T-helper 1 cell (primary cell): ENCODE results near the gene CPNE9.

ENCODE experiments used
- DNase-seq, 5 donors: peaks; one replicate each; pipeline ENCODE4 v3.0.0-alpha.2; 2012 to 2020

CPNE9 gene

DNA sequence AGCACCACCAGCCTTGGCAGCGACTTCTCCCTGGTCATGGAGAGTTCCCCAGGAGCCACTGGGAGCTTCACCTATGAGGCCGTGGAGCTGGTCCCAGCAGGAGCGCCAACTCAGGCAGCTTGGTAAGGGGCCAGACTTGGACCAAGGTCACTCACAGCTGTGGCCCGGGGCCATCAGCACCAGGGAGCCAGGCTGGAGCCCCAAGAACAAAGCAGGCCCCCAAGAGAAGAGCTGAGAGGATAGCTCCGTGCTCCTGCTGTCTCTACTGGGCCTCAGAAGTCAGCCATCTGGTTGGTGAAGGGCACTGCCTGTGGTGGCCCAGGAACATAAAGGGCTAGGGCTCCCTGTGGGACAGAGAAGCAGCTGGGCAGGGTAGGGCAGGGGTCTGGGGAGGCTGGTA, 14.7 kb upstream of the CPNE9 start:
- no peak for DNase-seq

DNA sequence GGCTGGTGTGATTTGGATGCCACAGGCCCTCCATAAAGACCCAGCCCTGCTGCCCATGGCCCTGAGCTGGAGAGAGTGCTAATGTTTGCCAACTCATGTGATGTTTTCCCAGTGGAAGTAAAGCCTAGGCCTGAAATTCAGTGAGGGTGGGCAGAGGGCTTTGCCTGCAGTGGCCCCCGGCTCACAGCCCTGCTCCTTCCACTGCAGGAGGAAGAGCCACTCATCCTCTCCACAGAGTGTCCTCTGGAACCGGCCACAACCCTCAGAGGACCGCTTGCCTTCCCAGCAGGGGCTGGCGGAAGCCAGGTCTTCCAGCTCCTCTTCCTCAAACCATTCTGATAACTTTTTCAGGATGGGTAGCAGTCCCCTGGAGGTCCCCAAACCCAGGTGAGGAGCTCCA, 13.9 kb upstream of the CPNE9 start:
- DNase-seq = no peak

DNA sequence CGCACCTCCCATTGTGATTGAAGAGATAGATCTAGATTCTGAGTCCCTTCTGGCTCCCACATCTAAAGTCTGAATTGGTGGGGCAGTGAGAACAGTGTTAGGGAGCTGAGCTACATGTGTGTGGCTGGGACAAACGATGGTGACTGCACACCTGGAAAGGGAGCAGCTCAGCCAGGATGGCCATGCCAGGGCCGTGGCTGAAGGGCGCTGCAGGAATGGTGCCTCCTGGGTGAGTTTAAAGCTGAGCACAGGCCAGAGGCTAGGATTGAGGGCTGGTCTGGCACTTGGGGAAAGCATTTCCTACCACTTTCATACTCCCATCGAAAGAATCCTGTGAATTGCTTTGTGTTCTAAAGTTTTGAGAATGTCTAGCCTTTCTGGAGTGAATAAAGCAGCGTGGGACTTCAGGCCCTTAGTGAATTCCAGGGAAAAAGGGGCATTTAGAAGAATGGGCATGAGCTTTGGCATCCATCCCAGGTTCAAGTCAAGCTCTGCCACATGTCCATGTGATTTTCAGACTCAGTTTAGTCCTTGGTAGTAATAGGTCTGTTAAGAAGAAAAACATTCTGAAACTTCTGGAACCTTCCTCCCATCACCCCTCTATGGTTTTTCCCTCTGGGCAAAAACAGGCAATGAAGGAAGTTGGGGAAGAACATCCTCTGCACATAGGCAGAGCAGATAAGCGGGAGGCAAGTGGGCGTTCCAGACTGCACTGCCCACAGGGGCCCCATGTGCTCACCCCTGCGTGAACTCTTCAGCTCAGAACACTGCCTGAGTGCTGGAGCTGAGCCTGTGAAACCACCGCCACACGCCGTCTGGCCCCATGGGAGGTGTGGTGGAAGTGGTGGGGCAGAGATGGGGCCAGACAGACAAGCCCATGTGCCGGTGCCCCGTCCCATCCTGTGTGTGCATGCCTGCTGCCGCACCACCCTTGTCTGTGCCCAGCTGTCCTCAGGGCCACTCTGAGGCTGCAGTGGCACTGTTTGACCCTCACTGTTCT, 12.9 kb upstream of the CPNE9 start:
- no peak for DNase-seq

DNA sequence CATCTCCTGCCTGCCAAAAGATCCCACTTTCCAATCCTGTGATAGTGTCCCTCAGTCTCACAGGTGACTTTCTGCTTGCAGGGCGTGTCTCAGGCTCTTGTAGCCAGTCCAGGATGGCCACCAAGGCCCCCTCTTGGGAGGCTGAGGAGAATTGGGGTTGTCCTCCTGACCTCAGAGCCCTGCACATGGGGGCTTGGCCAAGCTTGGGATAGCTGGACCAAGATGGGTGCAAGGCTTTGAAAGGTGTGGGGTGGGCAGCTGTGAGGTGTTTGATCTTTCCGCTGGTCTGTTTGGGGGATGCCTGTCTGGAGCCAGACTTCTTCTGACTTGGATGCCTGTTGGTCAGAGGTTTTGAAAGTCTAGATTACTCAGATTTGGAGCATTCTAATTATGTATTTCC, 12.0 kb upstream of the CPNE9 start:
- DNase-seq = no peak

DNA sequence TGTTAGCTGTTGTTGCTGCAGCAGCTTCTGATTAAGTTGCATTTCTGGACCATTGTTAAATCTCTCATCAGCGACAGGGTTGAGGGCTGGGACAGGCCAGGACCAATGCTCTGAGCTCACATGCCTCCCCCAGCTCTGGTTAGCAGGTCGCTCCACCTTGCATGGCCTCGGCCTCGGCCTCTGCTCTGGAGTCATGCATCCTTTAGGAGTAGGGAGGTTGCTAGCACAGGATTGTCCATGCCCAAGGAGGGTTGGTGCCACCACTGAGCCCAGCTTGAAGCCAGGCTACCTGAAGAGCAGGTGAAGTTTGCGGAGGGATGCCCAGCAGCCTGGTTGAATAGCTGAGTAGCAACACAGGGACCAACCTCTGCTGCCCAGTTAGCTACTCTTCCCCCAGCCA, 11.2 kb upstream of the CPNE9 start:
- no peak for DNase-seq

DNA sequence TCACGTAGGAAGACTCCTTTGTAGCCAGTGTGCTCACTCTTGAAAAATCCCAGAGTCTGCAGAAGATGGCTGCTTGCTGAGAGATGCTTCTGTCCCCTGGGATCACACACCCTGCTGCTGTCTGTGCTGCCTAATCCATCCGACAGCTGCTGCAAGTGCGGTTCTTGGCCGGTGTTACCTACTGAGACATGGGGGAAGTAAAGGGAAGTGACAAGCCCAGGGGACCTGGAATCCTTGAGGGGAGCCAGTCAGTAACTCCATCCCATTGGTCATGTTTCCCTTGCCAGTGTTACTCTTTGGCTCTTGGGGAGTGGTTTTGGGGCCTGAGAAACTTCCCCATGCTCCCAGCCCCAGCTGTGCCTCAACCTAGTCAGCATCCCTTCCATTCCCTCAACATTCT, 8.3 kb upstream of the CPNE9 start:
- DNase-seq = no peak

DNA sequence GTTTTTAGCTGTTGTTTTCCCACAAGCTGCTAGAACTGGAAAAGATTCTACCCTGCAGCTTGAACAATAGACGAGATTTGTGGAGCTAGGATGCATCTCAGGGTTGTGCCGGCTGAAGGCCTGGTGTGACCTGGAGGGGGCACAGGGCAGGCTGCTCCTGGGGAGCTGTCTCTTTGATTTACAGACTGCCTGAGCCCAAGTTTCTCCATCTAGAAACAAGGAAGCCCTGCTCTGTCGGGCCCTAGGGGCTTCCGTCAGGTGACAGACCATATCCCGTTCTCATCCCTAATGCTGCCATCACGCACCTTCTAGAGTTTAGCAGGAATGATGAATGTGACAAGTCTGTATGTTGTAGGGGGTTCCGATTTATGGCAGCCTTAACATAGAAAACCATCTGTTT, 7.9 kb upstream of the CPNE9 start:
- DNase-seq = no peak

DNA sequence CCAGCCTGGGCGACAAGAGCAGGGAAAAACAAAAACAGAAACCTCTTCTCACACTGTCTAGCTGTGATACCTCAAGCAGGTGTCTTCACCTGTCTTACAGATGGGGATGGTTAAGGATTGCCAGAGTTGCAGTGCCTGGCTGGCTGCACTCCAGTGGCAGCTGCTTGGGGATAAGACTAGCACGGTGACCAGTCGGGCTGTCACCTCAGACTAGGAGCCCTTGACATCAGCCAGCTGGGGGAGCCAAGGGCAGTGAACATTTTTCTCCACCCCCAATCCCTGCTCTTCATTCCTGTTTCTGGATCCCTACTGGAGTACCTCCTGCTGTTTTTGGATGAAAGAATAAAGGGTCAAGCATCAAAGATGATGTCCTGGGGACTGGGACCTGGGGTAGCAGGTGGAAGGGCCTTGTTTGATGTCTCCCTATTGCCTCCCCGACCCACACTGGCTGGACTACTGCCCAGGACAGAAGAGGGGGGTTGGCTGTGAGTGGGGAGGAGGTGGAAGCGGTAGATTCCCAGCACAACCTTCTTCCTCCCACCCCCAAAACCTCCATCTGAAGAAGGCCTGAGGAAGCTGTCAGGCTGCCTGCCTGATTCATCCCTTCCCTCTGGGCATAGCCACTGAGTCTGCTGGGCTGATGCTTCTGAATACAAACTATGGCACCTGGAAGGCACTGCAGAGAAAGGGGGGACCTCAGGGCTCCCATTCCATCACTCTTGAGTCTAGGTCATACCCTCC, 7.0 kb upstream of the CPNE9 start:
- DNase-seq = no peak

DNA sequence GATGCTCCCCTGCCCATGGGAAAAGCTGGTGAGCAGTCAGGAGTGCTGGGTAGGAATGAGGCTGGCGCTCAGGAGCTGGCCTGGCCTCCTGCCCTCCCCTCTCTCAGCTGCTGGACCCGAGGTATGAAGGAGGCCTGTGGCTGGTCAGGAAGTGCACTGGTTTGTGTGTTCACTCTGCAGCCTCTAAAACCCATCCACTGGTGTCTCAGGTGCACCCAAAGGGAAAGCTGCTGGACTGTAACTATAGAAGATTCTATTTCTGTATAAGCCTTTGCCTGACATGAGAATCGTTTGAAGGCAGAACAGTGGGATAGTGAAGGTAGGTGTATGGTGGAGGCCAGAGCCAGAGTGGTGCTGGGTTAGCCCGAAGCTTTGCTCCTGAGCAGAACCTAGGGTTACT, 5.7 kb upstream of the CPNE9 start:
- DNase-seq = no peak

DNA sequence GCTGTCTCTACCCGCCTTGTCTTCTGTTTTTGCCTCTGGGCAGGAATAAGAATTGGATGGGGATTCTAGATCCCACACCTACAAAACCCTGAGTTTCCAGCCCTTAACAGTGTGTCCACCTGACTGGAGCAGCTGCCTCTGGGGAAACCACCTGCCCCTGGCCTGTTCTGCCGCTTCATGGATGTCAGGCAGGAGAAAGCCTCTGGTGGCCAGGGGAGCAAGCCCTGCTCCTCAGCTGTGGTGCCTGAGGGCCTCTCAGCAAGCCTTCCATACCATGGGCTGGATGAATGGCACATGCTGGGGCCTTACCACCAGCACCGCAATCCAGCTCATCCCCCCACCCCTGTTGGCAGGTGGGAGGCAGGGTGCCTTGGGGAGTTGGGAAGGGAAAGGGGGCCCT, 5.3 kb upstream of the CPNE9 start:
- no peak for DNase-seq

DNA sequence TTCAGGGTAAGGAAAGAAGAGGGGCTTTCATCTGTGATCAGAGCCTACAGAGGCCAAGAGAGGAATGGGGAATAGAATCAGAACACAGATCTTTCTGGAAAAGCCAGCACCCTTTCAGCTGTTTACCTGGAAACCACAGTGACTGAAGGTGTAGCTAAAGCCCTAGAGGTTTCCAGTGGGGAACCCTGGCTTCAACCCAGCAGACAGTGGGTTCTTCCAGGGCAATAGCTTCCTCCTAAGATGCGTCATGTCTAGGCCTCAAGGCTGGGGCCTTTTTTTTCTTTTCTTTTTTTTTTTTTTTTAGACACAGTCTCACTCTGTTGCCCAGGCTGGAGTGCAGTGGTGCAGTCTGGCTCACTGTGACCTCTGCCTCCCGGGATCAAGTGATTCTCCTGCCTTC, 3.1 kb upstream of the CPNE9 start:
- no peak for DNase-seq

DNA sequence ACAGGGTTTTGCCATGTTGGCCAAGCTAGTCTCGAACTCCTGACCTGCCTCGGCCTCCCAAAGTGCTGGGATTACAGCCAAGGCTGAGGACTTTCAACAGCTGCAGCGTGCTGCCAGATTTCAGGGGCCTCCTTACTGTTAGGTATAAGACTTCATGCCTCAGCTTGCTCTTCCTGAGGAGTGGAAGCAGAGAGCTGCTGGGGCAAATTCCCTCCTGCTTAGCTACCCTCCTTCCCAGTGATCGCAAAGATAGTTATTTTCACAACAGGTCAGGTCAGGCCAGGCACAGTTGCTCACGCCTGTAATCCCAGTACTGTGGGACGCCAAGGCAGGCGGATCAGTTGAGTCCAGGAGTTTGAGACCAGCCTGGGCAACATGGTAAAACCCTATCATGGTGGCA, 2.6 kb upstream of the CPNE9 start:
- no peak for DNase-seq

DNA sequence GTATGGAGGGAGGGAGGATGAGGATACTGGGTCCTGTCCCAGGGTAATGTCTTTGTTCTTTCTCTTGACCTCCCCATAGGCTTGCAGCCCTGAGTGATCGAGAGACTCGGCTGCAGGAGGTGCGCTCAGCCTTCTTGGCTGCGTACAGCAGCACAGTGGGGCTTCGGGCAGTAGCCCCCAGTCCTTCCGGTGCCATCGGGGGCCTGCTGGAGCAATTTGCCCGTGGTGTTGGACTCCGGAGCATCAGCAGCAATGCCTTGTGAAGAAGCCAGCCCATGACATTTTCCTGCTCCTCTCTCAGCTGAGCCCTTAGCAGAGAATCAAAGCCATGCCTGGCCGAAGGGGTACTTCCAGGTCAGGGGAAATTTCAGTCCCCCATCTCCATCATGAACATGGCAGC, 1.9 kb upstream of the CPNE9 start:
- no peak for DNase-seq

DNA sequence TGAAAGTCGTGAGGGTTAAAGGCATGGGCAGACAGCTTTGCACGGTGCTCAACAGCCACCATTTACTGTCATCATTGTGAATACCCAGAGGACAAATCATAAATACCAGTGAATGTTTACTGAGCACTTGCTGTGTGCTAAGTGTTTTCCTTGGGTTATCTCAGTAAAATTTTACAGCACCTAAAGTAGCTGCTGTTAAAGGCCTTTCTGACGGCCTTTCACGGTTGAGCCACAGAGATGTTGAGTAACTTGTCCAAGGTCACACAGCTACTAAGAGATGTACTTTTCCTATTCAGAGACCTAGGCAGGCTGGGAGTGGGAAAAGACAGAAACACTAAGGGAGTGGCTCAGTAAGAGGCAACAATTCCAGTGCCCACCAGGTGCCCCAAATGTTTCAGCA, 393 bp upstream of the CPNE9 start:
- DNase-seq = no peak

DNA sequence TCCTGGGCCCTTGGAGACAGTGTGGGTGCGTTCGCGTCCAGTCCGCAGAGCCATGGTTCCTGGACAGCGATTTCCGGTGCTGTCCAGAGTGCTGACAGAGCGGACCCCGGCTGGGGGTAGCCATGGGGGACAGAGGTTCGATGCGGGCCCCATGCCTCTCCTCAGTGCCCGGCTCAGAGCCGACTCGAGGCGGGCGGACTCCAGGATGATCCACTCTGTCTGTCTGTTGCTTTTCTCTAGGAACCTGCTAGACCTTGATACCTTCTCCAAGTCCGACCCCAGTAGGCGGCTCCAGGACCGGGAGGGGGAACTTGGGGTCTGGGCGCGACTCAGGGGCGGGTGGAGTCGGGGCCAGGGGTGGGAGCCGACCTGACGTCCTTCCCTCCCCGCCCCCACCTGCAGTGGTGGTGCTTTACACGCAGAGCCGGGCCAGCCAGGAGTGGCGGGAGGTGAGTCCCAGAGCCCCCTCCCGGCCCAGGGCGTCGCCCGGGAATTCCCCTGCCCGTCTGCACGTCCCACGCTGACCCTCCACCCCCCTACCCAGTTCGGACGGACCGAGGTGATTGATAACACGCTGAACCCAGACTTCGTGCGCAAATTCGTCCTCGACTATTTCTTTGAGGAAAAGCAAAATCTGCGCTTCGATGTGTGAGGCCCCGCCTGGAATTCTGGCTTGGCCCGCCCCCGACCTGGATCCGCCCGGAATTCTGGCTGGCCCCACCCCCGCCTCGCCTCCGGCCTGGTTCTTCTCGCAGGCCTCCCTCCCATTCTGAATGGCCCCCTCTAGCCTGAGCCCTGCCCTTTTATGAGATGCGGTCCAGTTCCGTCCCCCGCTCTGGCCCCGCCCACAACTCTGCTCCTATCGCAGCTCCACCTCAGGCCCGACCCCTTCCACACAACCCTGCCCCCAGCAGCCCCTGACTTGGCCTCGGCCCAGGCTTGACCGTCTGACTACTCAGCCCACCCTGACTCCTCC, 1.0 kb downstream of the CPNE9 start:
- DNase-seq = peak in 1 of 5 donors; percentile 7

DNA sequence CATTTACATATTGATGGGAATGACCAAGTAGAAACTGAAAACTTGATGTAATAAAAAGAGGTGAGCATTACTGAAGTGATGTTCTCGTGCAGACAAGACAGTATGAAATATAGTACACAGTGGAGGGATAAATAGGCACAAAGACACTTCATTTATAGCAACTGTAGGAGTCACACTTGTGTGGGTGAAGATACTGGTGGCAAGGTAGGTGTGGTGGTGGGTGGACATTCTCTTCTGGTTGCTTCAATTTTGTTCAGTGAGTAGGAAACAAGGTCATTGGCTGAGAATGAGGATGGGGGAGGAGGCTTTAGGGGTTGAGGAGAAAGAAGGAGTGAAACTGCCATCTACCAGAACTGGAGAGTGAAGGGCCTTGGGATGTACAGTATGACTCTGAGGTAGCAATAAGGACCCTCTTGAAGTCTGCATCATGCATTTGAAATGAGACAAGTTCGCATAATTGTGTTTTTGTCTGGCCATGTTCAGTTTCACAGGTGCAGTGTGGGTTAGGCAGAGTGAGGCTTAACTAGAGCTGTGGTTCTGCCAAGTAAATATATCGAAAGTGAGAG, 6.6 kb downstream of the CPNE9 start:
- DNase-seq = no peak

DNA sequence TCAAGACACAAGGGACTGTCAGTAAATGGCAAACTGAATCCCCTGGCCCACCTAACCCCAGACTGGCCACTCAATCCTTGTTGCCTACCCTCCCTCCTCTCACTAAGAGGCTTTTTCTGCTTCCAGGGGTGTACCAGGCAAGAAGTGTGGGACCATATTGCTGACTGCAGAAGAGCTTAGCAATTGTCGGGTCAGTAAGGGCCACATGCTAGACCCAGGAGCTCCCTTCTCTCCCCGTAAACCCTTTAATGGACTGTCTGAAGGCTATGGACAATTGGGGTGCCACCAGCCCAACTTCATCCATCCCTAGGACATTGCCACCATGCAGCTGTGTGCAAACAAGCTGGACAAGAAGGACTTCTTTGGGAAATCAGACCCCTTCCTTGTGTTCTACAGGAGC, 8.8 kb downstream of the CPNE9 start:
- DNase-seq = no peak

DNA sequence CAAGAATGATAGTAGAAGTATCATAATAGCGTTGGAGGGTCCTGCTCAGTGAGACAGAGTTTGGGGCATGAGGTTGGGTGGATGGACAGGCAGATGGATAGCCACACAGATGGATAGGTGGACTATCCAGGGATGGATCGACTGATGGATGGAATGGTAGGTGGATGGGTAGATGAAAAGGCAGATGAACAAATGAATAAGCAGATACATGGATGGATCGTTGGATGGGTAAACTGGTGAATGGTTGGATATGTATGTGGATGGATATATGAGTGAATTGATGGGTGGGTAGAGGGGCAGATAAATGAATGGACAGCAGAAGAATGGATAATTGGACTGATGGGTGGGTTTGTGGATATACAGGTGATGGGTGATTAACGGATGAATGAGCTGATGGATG, 9.5 kb downstream of the CPNE9 start:
- no peak for DNase-seq

DNA sequence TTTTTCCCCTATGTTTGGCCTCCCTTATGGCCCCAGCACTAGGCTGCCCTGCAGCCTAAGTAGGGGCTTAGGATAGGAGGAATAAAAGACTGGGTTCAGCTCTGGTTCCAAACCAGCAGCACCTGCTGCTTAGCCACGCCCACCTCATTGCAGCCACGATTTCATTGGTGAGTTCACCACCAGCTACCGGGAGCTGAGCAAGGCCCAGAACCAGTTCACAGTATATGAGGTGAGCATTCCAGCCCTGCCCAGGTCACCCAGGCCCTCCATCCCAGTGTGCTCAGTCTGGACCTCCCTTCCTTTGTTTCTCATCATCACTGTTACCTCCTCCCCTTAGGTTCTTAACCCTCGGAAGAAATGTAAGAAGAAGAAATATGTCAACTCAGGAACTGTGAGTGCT, 11.5 kb downstream of the CPNE9 start:
- DNase-seq = no peak

DNA sequence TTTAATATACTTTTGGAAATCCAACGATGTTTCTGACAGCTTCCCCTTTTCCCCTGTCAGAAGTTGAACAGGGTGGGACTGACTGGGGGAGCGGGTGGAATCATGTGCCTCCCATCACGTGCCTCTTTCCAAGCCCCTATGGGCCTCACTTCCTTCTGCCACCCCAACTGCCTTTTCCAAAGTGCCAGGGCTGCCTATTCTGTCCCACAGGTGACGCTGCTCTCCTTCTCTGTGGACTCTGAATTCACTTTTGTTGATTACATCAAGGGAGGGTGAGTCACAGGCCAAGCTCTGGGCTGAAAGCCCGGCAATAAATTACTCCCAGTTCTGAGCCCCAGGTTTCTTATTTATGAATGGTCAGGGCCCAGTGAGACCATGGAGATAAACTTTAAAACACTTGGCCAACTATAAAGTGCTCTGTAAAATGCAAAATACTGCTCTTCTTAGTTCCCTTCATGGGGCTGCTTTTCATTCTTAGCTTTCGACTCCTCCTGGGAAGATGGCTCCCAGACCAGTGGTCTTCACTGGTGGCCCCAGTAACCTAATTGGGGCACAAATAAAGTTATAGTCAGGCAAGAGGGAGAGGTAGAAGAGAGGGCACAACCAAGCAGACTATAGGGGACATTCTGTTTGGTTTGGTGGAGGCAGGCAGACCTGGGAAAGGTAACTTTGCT, 12.3 kb downstream of the CPNE9 start:
- DNase-seq = peak in 1 of 5 donors; percentile 18

DNA sequence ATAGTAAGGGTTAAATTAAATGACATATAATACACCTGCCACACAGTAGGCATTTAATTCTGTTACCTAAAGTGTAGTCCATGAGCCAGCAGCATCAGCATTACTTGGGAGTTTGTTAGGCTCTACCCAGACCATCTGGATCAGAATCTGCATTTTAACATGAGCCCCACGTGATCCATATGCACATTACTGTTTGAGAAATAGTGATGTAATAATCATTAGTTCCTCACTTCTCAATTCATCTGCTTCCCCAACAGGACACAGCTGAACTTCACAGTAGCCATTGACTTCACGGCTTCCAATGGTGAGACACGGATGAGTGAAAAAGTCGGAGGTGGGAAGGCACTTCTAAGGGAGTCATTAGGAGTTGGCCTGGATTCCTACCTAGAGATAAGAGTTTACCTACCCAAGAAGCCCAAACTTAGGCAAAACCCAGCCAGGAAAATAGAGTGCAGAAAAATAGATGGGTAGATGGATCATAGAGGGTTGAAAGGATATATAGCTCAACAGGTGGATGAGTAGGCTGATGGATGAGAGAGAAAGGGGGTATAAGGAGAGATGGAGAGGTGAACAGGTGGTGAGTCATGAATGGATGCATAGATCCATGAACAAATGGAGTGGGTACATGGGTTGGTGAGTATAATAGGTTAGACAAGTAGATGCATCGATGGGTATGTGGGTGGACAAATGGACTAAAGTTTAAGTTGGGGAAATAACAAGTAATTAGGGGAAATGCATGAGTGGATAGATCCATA, 13.3 kb downstream of the CPNE9 start:
- no peak for DNase-seq
